HL-60 (cell line): ENCODE data around the gene LRPAP1.
A peak's percentile ranks its signal among the peaks of the same experiment; 100 is the strongest.

ENCODE experiments used
- DNase-seq, 2 experiments: peaks; one replicate each; pipeline ENCODE4 v3.0.0-alpha.2; 2010 to 2020; ENCODE audit warnings: low read depth in 1 of 2, low spot score in 1 of 2
- H3K27ac ChIP-seq: fragments of 250-450 bp; sonication (Bioruptor Pico); replicated peaks from 2 replicates; pipeline ENCODE4 v1.5.1; 2020; ENCODE audit warnings: mild to moderate bottlenecking, moderate library complexity
- H3K27me3 ChIP-seq: fragments of 250-450 bp; sonication (Bioruptor Pico); 2 replicates; pipeline ENCODE4 v1.5.1; 2021; ENCODE audit warnings: mild to moderate bottlenecking, moderate library complexity; ENCODE audit not compliant: insufficient read depth, poor library complexity, severe bottlenecking
- H3K4me3 ChIP-seq: replicated peaks from 2 replicates; pipeline ENCODE4 v1.5.1; 2011; ENCODE audit warnings: mild to moderate bottlenecking, control low read depth, low read length; ENCODE audit not compliant: insufficient read depth
- CTCF ChIP-seq: IDR thresholded peaks from one replicate; pipeline ENCODE4 v1.5.1; 2011; ENCODE audit warnings: low read length, control low read depth, inconsistent platforms; ENCODE audit not compliant: insufficient read depth
- GABPA ChIP-seq: IDR thresholded peaks from 2 replicates; pipeline ENCODE4 v1.6.1; 2012; ENCODE audit warnings: low read depth
- POLR2AphosphoS5 ChIP-seq: IDR thresholded peaks from 2 replicates; pipeline ENCODE4 v1.6.1; 2012; ENCODE audit warnings: low read depth
- SPI1 ChIP-seq: IDR thresholded peaks from 2 replicates; pipeline ENCODE4 v1.6.1; 2012; ENCODE audit warnings: low read depth, mild to moderate bottlenecking, borderline replicate concordance
- TF ChIP-seq, protein P1 (sequence below): IDR thresholded peaks from 2 replicates; pipeline ENCODE4 v1.6.1; 2012; ENCODE audit warnings: low read depth; ENCODE audit not compliant: insufficient replicate concordance

LRPAP1 gene

GRCh38 chr4:3481783-3482393 is 50.3 kb downstream of the LRPAP1 start:
- no peak for TF ChIP-seq SPI1
- no peak for TF ChIP-seq POLR2AphosphoS5
- no peak for TF ChIP-seq GABPA
- TF ChIP-seq, protein P1, sequence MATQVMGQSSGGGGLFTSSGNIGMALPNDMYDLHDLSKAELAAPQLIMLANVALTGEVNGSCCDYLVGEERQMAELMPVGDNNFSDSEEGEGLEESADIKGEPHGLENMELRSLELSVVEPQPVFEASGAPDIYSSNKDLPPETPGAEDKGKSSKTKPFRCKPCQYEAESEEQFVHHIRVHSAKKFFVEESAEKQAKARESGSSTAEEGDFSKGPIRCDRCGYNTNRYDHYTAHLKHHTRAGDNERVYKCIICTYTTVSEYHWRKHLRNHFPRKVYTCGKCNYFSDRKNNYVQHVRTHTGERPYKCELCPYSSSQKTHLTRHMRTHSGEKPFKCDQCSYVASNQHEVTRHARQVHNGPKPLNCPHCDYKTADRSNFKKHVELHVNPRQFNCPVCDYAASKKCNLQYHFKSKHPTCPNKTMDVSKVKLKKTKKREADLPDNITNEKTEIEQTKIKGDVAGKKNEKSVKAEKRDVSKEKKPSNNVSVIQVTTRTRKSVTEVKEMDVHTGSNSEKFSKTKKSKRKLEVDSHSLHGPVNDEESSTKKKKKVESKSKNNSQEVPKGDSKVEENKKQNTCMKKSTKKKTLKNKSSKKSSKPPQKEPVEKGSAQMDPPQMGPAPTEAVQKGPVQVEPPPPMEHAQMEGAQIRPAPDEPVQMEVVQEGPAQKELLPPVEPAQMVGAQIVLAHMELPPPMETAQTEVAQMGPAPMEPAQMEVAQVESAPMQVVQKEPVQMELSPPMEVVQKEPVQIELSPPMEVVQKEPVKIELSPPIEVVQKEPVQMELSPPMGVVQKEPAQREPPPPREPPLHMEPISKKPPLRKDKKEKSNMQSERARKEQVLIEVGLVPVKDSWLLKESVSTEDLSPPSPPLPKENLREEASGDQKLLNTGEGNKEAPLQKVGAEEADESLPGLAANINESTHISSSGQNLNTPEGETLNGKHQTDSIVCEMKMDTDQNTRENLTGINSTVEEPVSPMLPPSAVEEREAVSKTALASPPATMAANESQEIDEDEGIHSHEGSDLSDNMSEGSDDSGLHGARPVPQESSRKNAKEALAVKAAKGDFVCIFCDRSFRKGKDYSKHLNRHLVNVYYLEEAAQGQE = no peak
- TF ChIP-seq CTCF = no peak
- H3K27me3 ChIP-seq = peaks cover 37% of the 10 kb centered on the region
- no peak for DNase-seq

GRCh38 chr4:3481113-3481531 is 51.1 kb downstream of the LRPAP1 start:
- TF ChIP-seq, protein P1 = no peak
- TF ChIP-seq GABPA = no peak
- TF ChIP-seq CTCF = no peak
- no peak for TF ChIP-seq SPI1
- TF ChIP-seq POLR2AphosphoS5 = no peak
- DNase-seq = no peak
- no peak overlapping the region for H3K4me3 ChIP-seq

More at GRCh38 chr4:3481783-3482393, 50.3 kb downstream of the LRPAP1 start:
- no peak overlapping the region for H3K4me3 ChIP-seq
- no peak overlapping the region for H3K27ac ChIP-seq

DNA sequence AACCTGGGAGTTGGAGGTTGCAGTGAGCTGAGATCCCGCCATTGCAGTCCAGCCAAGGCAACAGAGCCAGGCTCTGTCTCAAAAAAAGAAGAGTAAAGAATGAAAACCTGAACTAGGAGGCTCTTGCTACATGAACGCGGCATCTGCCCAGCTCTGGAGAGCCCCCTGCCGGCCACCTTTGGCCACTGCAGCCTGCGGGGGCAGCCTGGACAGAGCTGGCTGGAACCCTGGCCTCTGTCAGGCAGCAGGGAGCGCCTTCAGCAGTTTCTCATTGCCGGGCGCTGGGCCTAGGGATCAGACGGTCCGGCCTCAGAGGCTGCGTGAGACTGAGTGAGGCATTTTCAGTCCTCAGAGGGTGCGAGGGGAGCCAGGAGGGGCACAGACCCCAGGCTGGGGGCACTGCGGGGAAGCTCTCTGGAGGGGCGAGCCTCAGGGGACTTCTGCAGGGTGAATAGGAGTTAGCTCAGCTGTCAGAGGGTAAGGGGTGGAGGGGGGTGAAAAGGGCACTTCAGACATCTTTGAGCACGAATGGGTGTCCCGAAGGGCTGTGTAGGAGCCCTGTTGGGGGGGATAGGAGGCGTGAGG is 51.6 kb downstream of the LRPAP1 start:
- H3K27me3 ChIP-seq = peaks cover 31% of the 10 kb centered on the region
- H3K27ac ChIP-seq = no peak overlapping the region
- DNase-seq = peak; percentile 58 to 82
- H3K4me3 ChIP-seq = no peak overlapping the region
- TF ChIP-seq CTCF (peak; percentile 97), SPI1 (no peak)

More at GRCh38 chr4:3481113-3481531, 51.1 kb downstream of the LRPAP1 start:
- Histone ChIP-seq H3K27ac (no peak overlapping the region), H3K27me3 (peaks cover 34% of the 10 kb centered on the region)
